Spleen (tissue), 11 donors: ENCODE measurements around the gene SHC1. TPM values are rescaled to one million over a fixed set of nuclear protein-coding genes. Genes with fewer than 3 reads are reported as not detected.
A peak's percentile ranks its signal among the peaks of the same experiment; 100 is the strongest.

Experiments used
- DNase-seq: peaks from one replicate; pipeline ENCODE4 v3.0.0-alpha.2; 2020
- H3K27ac ChIP-seq, 8 donors: fragments of 200-600 bp; sonication (generic) in 7 of 8; 1 replicate in 4 of 8; 2 replicates in 4 of 8; pipeline versions ENCODE4 v1.5.0 to v1.8.0; 2016 to 2021; ENCODE audit warnings: inconsistent platforms in 4 of 8, mild to moderate bottlenecking in 4 of 8, moderate library complexity in 1 of 8
- H3K27me3 ChIP-seq, 7 donors: fragments of 200-600 bp; sonication (generic) in 6 of 7; replicated peaks in 1 of 7; 1 replicate in 4 of 7; 2 replicates in 3 of 7; pipeline versions ENCODE4 v1.5.0 to v1.8.0; 2016 to 2021; ENCODE audit warnings: inconsistent platforms in 3 of 7, mild to moderate bottlenecking in 1 of 7
- H3K36me3 ChIP-seq, 6 donors: fragments of 200-600 bp; sonication (generic) in 5 of 6; 1 replicate in 4 of 6; 2 replicates in 2 of 6; pipeline versions ENCODE4 v1.5.0 to v1.8.0; 2016 to 2021; ENCODE audit warnings: inconsistent platforms in 2 of 6
- H3K4me1 ChIP-seq, 6 donors: fragments of 200-600 bp; sonication (generic) in 5 of 6; 1 replicate in 3 of 6; 2 replicates in 3 of 6; pipeline versions ENCODE4 v1.5.0 to v1.8.0; 2016 to 2021; ENCODE audit warnings: inconsistent platforms in 3 of 6
- H3K4me3 ChIP-seq, 8 donors: fragments of 200-600 bp; sonication (generic) in 7 of 8; 1 replicate in 4 of 8; 2 replicates in 4 of 8; pipeline versions ENCODE4 v1.5.0 to v1.8.0; 2016 to 2021; ENCODE audit warnings: inconsistent platforms in 4 of 8, mild to moderate bottlenecking in 4 of 8, moderate library complexity in 2 of 8
- H3K9me3 ChIP-seq, 8 donors: fragments of 200-600 bp; sonication (generic) in 7 of 8; 1 replicate in 4 of 8; 2 replicates in 4 of 8; pipeline versions ENCODE4 v1.5.0 to v1.8.0; 2016 to 2021; ENCODE audit warnings: inconsistent platforms in 4 of 8
- POLR2A ChIP-seq, 3 donors: fragments of 450-650 bp; IDR thresholded peaks; one replicate each; pipeline ENCODE4 v1.5.1; 2017; ENCODE audit warnings: antibody characterized with exemption in 3 of 3, mild to moderate bottlenecking in 1 of 3
- POLR2AphosphoS5 ChIP-seq, 3 donors: sonication (generic); formaldehyde crosslinking; IDR thresholded peaks; one replicate each; pipeline ENCODE4 v1.5.1; 2017; ENCODE audit warnings: antibody characterized with exemption in 3 of 3
- WGBS, 5 donors: extraction: QIAGEN DNeasy Blood & Tissue Kit in 3 of 5; methylation state at CpG; one replicate each; pipeline versions ENCODE4 v1.1.5 to v1.1.7; 2013 to 2018; 5-methylcytosine and 5-hydroxymethylcytosine counted together
- intact Hi-C: fragments of 100-400 bp; cut with DNase I; formaldehyde crosslinking; loops from one replicate; pipeline ENCODE4 v1.15.0; 2023; ENCODE audit warnings: low total_unique reads
- polyA plus RNA-seq, 3 donors: library from polyadenylated mRNA; stranded (reverse); fragments of 200-250 nt; gene quantifications; one replicate each; pipeline ENCODE4 v1.2.1, GENCODE V29; 2013
- total RNA-seq, 7 donors: library from RNA; depleted of rRNA in 3 of 7; stranded (reverse); fragments of >200 nt in 3 of 7; fragmentation: NEBNext Ultra II Directional in 4 of 7; extraction: Animal tissue kit (Norgen Biotek cat#: 25700) in 4 of 7; gene quantifications; one replicate each; pipeline versions ENCODE4 v1.1.0 to v1.2.1, GENCODE V29; 2016 to 2021
- TF ChIP-seq, protein P1 (sequence below), 11 experiments: fragments of 200-600 bp in 7 of 11; fragments of 450-650 bp in 4 of 11; sonication (generic) in 4 of 11; IDR thresholded peaks in 8 of 11; conservative IDR thresholded peaks in 3 of 11; 1 replicate in 7 of 11; 2 replicates in 4 of 11; pipeline versions ENCODE4 v1.4.0 to v1.8.0; 2016 to 2021; ENCODE audit warnings: antibody characterized with exemption in 11 of 11, inconsistent platforms in 4 of 11, mild to moderate bottlenecking in 1 of 11
- donor health status: healthy with polysubstance abuse.
- donor health status: DM: no; HTN: no; CAD: no; lungs with moderate emphysema.
- donor health status: DM: no; HTN: no; CAD: no.
- donor health status: Bipolar disorder and iron deficiency.
- donor health status: healthy.
- donor health status: DM: no; HTN: no; CAD: no.
- donor health status: DM: yes; HTN: yes; CAD: no.

The SHC1 gene
- total and polyA plus RNA-seq, 10 donors, result 36.8 to 133 (median 92.3) TPM

DNA sequence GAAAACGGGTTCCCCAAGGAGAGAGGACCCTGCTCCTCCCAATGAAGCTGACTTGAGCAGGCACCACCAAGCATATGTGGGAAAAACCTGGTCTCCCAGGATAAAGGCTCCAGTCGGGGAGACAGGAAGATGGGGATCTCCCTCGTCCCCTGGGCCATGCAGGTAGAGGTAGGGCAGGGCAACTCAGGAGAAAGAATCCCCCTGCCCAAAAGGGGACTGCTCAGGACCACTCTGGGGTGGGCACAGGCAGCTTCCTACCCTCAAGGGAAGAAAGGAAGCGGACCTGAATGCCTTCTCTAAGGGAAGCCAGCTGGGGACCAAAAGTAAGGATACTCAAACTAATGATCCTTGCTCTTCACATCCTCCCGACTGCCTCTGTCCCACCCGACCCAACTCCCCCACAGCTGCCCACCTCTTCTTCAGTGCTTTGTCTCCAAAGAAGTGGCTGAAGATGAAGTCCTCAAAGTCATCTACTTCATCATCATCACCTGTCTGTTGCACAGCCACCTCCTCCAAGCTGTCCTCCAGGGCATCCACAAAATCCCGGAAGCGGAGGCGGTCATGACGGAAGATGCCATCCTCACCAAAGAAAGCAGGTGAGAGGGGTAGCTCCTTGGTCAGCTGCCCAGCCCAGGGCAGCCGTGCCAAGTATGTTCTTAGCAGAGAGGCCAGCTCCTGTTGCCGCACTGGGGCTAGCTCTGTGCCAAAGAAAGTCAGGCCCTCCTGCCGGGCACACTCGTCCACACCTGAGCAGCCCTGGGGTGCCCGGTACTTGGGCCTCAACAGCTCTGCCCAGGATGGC is 25.2 kb downstream of the SHC1 start:
- intact Hi-C loops, result no loop called here
- Histone ChIP-seq H3K27ac (peak overlapping the region in 6 of 8 donors; percentile 78 to 99 (median 87)), H3K4me3 (no peak overlapping the region), H3K4me1 (peaks cover 40 to 65% (median 56%) of the 10 kb centered on the region in 6 donors), H3K27me3 (no peaks in the 10 kb centered on the region), H3K36me3 (peaks cover 0 to 60% (median 39%) of the 10 kb centered on the region in 6 donors), H3K9me3 (no peaks in the 10 kb centered on the region)
- 77 to 84% (median 79%) methylated on average over 12 to 15 of the region's 15 CpGs for WGBS, 5 donors
- TF ChIP-seq POLR2AphosphoS5 (IDR thresholded peaks at IDR 0.05), result peak in 1 of 3 donors; percentile 45
- TF ChIP-seq, protein P1, sequence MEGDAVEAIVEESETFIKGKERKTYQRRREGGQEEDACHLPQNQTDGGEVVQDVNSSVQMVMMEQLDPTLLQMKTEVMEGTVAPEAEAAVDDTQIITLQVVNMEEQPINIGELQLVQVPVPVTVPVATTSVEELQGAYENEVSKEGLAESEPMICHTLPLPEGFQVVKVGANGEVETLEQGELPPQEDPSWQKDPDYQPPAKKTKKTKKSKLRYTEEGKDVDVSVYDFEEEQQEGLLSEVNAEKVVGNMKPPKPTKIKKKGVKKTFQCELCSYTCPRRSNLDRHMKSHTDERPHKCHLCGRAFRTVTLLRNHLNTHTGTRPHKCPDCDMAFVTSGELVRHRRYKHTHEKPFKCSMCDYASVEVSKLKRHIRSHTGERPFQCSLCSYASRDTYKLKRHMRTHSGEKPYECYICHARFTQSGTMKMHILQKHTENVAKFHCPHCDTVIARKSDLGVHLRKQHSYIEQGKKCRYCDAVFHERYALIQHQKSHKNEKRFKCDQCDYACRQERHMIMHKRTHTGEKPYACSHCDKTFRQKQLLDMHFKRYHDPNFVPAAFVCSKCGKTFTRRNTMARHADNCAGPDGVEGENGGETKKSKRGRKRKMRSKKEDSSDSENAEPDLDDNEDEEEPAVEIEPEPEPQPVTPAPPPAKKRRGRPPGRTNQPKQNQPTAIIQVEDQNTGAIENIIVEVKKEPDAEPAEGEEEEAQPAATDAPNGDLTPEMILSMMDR (IDR thresholded peaks at IDR 0.05 in 8 of 11, conservative IDR thresholded peaks at IDR 0.05 in 3 of 11), result no peak
- TF ChIP-seq POLR2A (IDR thresholded peaks at IDR 0.05), result no peak
- DNase-seq, result no peak

DNA sequence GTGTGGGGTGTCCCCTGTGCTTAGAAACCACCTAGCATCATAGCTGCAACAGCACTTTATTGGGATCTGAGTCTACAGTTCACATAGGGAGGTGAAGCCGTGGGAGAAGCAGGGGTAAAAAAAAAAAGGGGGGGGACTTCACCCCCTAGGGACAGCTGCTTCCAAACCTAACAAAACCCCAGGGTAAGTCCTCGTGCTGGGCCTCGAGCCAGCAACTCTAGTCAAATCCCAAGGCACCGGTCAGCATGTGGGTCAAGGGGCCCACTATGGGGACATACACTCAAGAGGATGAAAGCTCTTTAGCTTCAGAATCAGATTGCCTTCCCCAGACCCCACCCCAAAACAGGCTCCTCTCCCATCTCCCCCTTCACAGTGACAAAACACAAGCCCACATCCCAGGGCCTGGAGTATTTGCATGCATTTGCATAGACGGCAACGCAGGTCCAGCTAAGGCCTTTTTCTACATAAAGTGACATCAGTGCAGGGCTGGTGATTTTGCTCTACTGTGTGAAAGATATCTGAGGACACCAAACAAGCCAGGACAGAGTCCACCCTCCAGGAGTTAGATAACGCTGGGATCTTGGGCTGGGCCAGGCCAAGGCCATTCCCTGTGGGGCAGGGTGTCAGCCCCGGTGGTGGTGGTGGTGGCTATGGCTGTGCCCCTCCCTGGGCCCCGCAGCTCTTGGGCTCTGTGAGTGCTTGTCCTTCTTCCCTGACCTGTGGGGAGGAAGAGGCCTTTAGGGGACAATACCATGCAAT is 26.0 kb downstream of the SHC1 start:
- H3K27ac ChIP-seq, result peak overlapping the region in 7 of 8 donors; percentile 72 to 99 (median 84)
- DNase-seq, result no peak
- H3K27me3 ChIP-seq, result no peaks in the 10 kb centered on the region
- peaks cover 0 to 52% (median 34%) of the 10 kb centered on the region in 6 donors for H3K36me3 ChIP-seq
- intact Hi-C loops, result no loop called here
- TF ChIP-seq, protein P1 (IDR thresholded peaks at IDR 0.05 in 8 of 11, conservative IDR thresholded peaks at IDR 0.05 in 3 of 11), result no peak
- TF ChIP-seq POLR2AphosphoS5 (IDR thresholded peaks at IDR 0.05), result peak in 1 of 3 donors; percentile 46
- TF ChIP-seq POLR2A (IDR thresholded peaks at IDR 0.05), result no peak
- H3K4me3 ChIP-seq, result no peak overlapping the region
- 37 to 54% (median 42%) methylated on average over 7 to 9 of the region's 9 CpGs for WGBS, 5 donors
- H3K4me1 ChIP-seq, result peaks cover 45 to 70% (median 59%) of the 10 kb centered on the region in 6 donors
- no peaks in the 10 kb centered on the region for H3K9me3 ChIP-seq

DNA sequence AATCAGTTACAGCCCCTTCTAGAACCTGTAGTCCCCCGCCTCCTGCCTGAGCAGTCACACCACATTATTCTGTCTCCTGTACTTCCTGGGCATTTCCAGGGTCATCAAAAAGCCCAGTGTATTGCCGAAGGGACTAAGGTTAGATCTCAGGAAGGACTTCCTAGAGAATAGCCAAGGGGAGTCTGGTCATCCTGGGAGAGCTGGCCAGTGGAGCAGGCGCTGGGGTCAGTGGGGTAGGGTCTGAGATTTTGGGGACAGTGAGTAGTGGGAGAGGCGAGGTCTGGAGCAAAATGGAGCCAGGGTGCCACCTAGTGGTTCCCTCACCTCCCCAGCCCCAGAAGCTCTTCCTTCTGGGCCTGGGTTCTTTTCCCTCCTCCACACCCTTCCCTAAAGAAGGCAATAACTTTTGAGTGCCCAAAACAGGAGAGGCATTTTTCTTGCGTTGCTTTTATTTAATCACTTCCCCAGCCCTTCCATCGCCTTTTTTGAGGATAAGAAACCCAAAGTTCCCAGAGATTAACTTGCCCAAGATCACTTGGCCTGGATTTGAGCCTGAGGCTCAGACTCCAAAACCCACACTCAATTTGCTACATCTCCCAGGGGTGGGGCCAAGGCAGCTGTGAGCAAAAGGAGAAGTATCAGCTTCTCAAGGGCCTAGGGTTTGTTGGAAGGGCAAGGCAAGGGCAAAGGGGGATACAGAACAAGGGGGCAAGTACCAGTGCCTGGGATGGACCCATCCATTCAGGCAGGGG is 26.7 kb downstream of the SHC1 start:
- Histone ChIP-seq H3K36me3 (peaks cover 0 to 46% (median 34%) of the 10 kb centered on the region in 6 donors), H3K27me3 (no peaks in the 10 kb centered on the region), H3K4me3 (peak overlapping the region in 1 of 8 donors; percentile 49), H3K4me1 (peaks cover 45 to 78% (median 64%) of the 10 kb centered on the region in 6 donors), H3K27ac (peak overlapping the region; percentile 30 to 99 (median 82)), H3K9me3 (no peaks in the 10 kb centered on the region)
- intact Hi-C loops, result no loop called here
- DNase-seq, result no peak
- TF ChIP-seq POLR2A (IDR thresholded peaks at IDR 0.05), result no peak
- peak in 2 of 3 donors; percentile 22 to 23 for TF ChIP-seq POLR2AphosphoS5 (IDR thresholded peaks at IDR 0.05)
- TF ChIP-seq, protein P1 (IDR thresholded peaks at IDR 0.05 in 8 of 11, conservative IDR thresholded peaks at IDR 0.05 in 3 of 11), result peak in 10 of 11 experiments; percentile 58 to 84 (median 78)
- 18 to 28% (median 23%) methylated on average over 5 to 6 of the region's 6 CpGs for WGBS, 5 donors
